ENCODE results near the gene HDAC9.
"Not testable (repeated sequence)": the region's sequence is repeated elsewhere in the genome, so short reads cannot be mapped to it uniquely, and the experiment has no call there.

HDAC9 gene

DNA sequence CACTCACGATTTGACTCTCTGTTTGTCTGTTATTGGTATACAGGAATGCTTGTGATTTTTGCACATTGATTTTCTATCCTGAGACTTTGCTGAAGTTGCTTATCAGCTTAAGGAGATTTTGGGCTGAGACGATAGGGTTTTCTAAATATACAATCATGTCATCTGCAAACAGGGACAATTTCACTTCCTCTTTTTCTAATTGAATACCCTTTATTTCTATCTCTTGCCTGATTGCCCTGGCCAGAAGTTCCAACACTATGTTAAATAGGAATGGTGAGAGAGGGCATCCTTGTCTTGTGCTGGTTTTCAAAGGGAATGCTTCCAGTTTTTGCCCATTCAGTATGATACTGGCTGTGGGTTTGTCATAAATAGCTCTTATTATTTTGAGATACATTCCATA, 240.5 kb downstream of the HDAC9 start:
- DNase-seq (ENCODE audit: low spot score): not testable (repeated sequence)

DNA sequence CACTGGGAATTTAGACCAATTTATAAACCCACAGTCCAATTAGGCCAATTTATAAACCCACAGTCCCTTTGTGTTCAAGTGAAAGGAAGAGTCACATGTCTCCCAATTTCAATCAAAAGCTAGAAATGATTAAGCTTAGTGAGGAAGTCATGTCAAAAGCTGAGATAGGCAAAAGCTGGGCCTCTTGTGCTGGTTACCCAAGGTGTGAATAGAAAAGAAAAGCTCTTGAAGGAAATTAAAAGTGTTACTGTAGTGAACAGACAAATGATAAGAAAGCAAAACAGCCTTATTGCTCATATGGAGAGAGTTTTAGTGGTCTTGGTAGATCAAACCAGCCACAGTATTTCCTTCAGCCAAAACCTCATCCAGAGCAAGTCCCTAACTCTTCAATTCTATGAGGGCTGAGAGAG, 245.0 kb downstream of the HDAC9 start:
- no peak for DNase-seq (ENCODE audit: low spot score)

DNA sequence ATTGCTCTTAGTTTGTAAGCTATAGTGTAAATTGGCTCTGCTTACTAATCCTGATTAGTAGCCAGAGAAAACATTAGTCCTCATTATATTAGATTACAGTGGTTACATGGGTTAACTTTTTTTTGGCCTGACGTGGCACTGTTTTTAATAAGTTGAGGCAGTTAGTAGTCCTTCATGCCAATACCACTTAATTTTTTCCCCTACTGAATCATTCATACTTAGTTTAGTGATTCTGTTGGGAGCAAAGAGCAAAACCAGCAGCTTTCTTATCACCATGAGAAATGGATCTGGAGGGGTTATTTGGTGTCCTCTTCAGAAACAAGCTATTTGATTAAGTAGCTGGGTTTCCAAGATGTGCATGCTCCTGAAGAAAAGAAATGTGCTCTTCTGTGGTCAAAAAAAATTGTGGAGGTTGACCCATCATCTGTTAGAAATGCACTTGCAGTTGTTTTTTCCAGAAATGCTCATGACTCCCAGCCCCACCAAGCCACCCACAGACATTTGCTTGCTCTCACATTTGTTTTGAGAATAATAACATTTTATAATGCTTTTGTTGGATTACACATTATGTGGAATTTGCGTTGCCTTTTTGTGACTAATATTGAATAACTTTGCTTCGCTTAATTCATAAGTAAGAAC, 258.5 kb downstream of the HDAC9 start:
- no peak for DNase-seq (ENCODE audit: low spot score)

DNA sequence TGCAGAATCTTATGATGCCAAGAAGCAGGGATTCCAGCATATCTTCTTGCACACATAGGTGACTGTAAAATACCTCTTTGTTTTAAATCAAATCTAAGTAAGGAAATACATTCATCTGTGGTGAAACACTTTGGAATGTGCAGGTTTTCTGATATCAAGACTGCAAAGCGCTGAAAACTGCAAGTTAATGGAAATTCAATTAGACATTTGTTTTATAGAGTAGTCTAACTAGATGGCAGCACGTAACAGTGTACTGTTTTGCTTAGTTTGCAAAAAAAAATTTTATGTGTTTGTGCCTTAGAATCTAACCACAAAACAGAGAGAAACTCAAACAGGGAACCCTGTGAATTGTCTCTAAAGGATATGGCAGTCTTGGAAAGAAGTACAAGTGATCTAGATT, 259.2 kb downstream of the HDAC9 start:
- no peak for DNase-seq (ENCODE audit: low spot score)

DNA sequence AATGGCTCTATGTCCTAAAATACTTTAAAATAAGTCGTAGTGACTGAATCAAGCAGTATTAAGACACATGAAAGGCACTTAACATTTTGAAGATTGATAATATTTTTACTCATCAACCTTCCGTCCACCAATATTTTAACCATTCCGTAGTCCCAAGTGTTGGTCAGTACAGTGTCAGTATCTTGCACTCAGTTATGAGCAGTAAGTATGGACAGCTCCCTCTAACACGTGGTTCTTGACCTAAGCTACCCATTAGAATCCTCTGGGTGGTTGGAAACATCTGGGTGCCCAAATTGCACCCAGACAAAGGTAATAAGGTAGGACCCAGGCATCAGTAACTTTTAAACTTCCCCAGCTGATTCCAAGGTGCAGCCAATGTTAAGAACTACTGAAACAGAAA, 260.2 kb downstream of the HDAC9 start:
- no peak for DNase-seq (ENCODE audit: low spot score)

DNA sequence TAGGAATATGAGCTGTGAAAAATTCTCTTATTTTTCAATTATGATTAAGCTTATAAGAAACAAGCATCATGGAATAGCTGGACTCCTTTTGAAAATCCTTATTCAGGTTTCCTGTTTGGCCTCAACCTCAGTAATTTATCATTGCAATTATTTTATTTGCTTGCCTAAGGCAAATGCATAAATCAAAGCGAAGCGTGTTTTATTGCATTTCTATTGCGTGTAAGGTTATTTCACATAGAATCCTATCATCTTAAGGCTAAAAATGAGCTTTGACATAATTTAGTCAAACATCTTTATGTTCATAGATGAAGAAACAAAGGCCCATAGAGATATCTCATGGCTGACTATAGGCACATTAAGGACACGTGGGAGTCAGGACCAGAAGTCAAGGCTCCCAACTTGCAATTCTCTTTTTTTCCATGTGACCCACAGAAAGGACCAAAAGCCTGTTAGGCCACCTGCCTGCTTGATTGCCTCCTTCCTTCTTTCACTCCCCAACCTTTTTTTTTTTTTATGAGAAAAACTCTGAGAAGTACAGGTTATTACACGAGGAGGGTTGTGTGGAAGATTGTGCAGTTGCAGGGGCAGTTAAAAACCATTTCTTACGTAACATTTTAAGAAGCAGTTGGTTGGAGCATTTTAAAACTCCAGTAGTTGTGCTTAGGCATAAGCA, 261.0 kb downstream of the HDAC9 start:
- DNase-seq (ENCODE audit: low spot score): no peak

DNA sequence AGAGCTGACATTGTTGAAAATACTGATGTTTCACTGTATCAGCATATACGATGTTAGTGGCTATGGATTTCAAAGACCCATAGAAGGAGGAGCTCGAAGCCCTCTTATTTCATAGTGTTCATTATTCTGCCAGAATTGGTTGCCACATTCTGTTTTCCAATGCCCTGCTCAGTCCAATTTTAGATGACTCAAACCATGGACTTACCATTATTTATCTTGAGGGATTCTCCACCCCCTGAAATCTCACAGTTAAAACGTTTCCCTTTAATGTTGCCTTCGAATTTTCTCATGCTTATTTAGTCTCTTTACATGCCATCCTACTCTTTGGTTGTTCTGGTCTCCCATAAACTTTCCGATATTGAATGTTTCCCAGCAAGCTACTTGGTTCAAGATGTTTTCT, 264.5 kb downstream of the HDAC9 start:
- no peak for DNase-seq (ENCODE audit: low spot score)

DNA sequence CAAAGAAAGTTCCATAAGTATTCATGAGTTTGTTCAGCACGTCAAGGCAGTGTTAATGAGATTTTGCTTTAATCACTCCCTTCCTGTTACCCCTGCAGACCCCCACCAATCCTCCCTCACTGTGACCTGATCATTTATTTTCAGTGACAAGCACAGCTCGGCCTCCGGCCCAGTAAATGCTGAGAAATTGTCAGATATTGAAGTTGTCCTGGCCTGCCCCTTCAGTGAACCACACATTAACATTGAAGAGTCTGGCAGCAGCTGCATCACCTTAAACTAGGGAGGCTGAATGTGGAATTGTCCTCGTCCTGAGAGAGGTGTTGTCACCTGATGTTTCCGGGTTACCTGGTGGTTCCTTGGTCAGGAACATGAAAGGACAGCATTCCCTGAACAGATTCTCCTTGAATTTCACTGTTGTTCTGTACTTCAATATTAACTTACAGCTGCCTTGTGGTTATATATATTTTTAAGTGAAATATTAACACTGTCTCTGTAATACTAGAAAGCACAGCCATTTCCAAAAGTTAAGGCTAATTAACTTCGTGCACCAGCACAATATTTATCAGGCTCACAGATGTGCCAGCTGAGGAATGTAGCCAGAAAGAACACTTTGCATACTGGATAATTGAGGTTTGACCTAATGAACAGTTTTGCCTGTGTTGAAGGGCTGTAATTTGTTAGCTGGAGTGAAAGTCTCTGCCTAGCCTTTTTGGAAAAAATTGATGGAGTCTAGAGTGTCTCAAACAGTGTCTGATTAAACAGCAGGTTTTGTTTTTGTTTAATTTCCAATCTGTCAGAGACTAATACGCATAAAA, 265.3 kb downstream of the HDAC9 start:
- DNase-seq (ENCODE audit: low spot score): no peak

GRCh38 chr7:18762189-18762588, 266.6 kb downstream of the HDAC9 start:
- DNase-seq (ENCODE audit: low spot score): no peak

DNA sequence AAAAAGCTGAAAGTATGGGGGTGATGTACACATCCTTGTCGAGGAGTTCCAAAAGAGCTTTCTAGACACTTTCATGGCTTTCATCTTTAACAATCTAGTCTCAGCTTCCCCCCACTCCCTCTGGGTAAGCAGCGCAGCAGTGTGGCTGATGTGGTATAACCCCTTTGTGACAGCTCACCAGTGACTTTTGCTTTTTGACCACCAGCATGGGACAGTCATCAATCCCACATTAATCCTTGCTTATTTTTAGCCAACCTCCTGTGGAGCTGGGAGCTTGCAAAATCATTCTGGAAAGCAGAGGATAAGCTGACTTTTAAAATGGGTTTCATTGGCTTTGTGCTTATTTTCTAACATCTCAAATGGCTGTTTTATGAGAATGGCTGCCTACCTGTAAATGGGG, 272.7 kb downstream of the HDAC9 start:
- DNase-seq (ENCODE audit: low spot score): no peak

DNA sequence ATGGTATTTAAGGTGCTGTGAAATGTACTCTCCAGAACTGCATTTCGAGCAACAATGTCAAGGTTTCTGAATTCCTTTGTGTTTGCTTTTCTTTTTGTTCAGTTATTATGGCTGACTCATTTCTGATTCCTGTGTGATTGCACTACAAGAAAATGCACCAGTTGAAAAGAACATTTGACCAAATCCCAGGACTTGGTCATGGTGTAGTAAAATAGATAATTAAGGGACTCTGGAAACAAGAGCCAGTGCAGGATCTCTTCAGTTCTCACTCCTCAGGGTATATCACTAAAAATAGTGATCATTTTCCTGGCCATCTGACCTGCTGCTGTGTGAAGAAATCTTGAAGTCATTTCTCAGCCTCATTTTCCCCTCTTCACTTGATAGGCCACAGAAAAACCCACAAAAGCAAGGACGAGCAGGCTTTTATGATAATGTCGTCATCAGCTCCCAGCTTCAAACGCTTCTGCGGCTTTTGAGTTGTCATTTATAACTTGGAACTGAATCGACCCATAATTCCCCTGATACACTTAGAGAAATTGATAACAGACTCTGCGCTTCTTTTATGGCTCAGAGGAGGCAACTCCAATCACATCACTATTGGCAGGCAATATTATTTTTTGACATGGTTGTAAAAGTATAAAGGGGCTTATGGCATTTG, 274.7 kb downstream of the HDAC9 start:
- no peak for DNase-seq (ENCODE audit: low spot score)

GRCh38 chr7:18770822-18771221, 275.3 kb downstream of the HDAC9 start:
- no peak for DNase-seq (ENCODE audit: low spot score)

GRCh38 chr7:18771834-18772566, 276.5 kb downstream of the HDAC9 start:
- no peak for DNase-seq (ENCODE audit: low spot score)

GRCh38 chr7:18772567-18772965, 277.0 kb downstream of the HDAC9 start:
- no peak for DNase-seq (ENCODE audit: low spot score)

- DNase-seq (ENCODE audit: low spot score): no peak
Measured at GRCh38 chr7:18777314-18777713, 281.8 kb downstream of the HDAC9 start.

GRCh38 chr7:18778594-18778993, 283.0 kb downstream of the HDAC9 start:
- no peak for DNase-seq (ENCODE audit: low spot score)

- DNase-seq (ENCODE audit: low spot score): no peak
Measured at GRCh38 chr7:18780266-18780665, 284.7 kb downstream of the HDAC9 start.

GRCh38 chr7:18780938-18781337, 285.4 kb downstream of the HDAC9 start:
- DNase-seq (ENCODE audit: low spot score): no peak

GRCh38 chr7:18786196-18786727, 290.7 kb downstream of the HDAC9 start:
- no peak for DNase-seq (ENCODE audit: low spot score)

GRCh38 chr7:18786796-18787195, 291.2 kb downstream of the HDAC9 start:
- DNase-seq (ENCODE audit: low spot score): no peak

DNA sequence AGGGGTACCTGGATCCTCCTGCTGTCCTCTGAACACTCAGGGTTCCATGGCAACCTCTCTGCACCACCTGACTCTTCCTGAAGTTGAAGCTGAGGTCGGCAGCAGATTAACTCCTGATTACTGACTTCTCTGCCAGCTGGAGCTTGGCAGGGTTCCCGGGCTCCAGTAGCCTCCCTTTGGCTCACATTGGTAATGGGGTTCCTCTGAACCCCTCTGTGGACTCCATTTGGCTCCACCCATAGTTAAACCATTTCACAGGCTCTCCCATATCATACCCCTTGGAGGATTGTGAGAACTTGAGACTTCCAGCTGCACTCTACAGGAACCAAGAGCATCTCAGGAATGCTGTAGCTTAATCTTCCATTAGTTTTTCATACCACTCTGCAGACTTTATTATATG, 292.5 kb downstream of the HDAC9 start:
- DNase-seq (ENCODE audit: low spot score): no peak

Measured in hematopoietic multipotent progenitor cell treated with erythropoietin and hydrocortisone succinate and interleukin-3 and kit ligand, for 17 days (in vitro differentiated cells).